Measurements from ENCODE around the gene CERS6. TPM values are rescaled to one million over a fixed set of nuclear protein-coding genes. Genes with fewer than 3 reads are reported as not detected.

CERS6 gene
- total and polyA plus RNA-seq, 8 donors: 3.2 to 18.0 (median 7.6) TPM

- Histone ChIP-seq H3K4me1 (no peaks in the 10 kb centered on the region), H3K4me3 (no peak overlapping the region), H3K27me3 (no peaks in the 10 kb centered on the region), H3K27ac (no peak overlapping the region), H3K36me3 (no peaks in the 10 kb centered on the region), H3K9me3 (no peaks in the 10 kb centered on the region)
- intact Hi-C loops (cut with DNase I): no loop called here
- DNase-seq: no peak
- no peak for ATAC-seq
- TF ChIP-seq CTCF (IDR thresholded peaks at IDR 0.05): no peak
- no peak for FAIRE-seq
- 21 to 38% methylated on average over 2 of the region's 2 CpGs for WGBS, 2 donors
Observed at GRCh38 chr2:168424112-168424951, 31.7 kb upstream of the CERS6 start.

- no peak for TF ChIP-seq CTCF (IDR thresholded peaks at IDR 0.05)
- Histone ChIP-seq H3K4me3 (no peak overlapping the region), H3K9me3 (no peaks in the 10 kb centered on the region), H3K27me3 (no peaks in the 10 kb centered on the region), H3K4me1 (no peaks in the 10 kb centered on the region), H3K36me3 (no peaks in the 10 kb centered on the region), H3K27ac (no peak overlapping the region)
- no peak for FAIRE-seq
- 74 to 76% methylated on average over 3 of the region's 3 CpGs for WGBS, 2 donors
- intact Hi-C loops (cut with DNase I): no loop called here
- no peak for DNase-seq
- no peak for ATAC-seq
Observed at GRCh38 chr2:168424971-168425370, 31.1 kb upstream of the CERS6 start.

- no peak for FAIRE-seq
- DNase-seq: no peak
- no peak for TF ChIP-seq CTCF (IDR thresholded peaks at IDR 0.05)
- ATAC-seq: no peak
- no peaks in the 10 kb centered on the region for H3K9me3 ChIP-seq
- intact Hi-C loops (cut with DNase I): no loop called here
- no peak overlapping the region for H3K4me3 ChIP-seq
- H3K4me1 ChIP-seq: no peaks in the 10 kb centered on the region
- H3K36me3 ChIP-seq: no peaks in the 10 kb centered on the region
- 97 to 98% methylated on average over 2 of the region's 2 CpGs for WGBS, 2 donors
- no peak overlapping the region for H3K27ac ChIP-seq
- no peaks in the 10 kb centered on the region for H3K27me3 ChIP-seq
Observed at GRCh38 chr2:168426861-168427260, 29.2 kb upstream of the CERS6 start.

GRCh38 chr2:168427451-168427850, 28.6 kb upstream of the CERS6 start:
- H3K4me3 ChIP-seq: no peak overlapping the region
- no peak overlapping the region for H3K27ac ChIP-seq
- no peak for FAIRE-seq
- H3K36me3 ChIP-seq: no peaks in the 10 kb centered on the region
- H3K4me1 ChIP-seq: no peaks in the 10 kb centered on the region
- intact Hi-C loops (cut with DNase I): no loop called here
- no peak for TF ChIP-seq CTCF (IDR thresholded peaks at IDR 0.05)
- WGBS, 2 donors: 48 to 63% methylated on average over 3 of the region's 3 CpGs
- DNase-seq: no peak
- no peaks in the 10 kb centered on the region for H3K27me3 ChIP-seq
- no peaks in the 10 kb centered on the region for H3K9me3 ChIP-seq
- no peak for ATAC-seq

- ATAC-seq (no peak), DNase-seq (no peak), FAIRE-seq (no peak)
- no peak overlapping the region for H3K4me3 ChIP-seq
- WGBS, 2 donors: 90% methylated on average over 3 of the region's 3 CpGs
- TF ChIP-seq CTCF (IDR thresholded peaks at IDR 0.05): no peak
- H3K36me3 ChIP-seq: no peaks in the 10 kb centered on the region
- H3K4me1 ChIP-seq: no peaks in the 10 kb centered on the region
- H3K27ac ChIP-seq: no peak overlapping the region
- intact Hi-C loops (cut with DNase I): no loop called here
- no peaks in the 10 kb centered on the region for H3K9me3 ChIP-seq
- no peaks in the 10 kb centered on the region for H3K27me3 ChIP-seq
Observed at GRCh38 chr2:168428431-168428830, 27.6 kb upstream of the CERS6 start.
